ENCODE results near the gene UHRF2.
"Not testable (repeated sequence)": the region's sequence is repeated elsewhere in the genome, so short reads cannot be mapped to it uniquely, and the experiment has no call there.

Gene UHRF2

GRCh38 chr9:6489099-6489498, 76.1 kb downstream of the UHRF2 start:
- DNase-seq (ENCODE audit: low read depth): no peak

GRCh38 chr9:6490863-6491262, 77.9 kb downstream of the UHRF2 start:
- DNase-seq (ENCODE audit: low read depth): no peak

- no peak for DNase-seq (ENCODE audit: low read depth)
Measured at GRCh38 chr9:6495466-6495865, 82.5 kb downstream of the UHRF2 start.

GRCh38 chr9:6498982-6499381, 86.0 kb downstream of the UHRF2 start:
- DNase-seq (ENCODE audit: low read depth): no peak

DNA sequence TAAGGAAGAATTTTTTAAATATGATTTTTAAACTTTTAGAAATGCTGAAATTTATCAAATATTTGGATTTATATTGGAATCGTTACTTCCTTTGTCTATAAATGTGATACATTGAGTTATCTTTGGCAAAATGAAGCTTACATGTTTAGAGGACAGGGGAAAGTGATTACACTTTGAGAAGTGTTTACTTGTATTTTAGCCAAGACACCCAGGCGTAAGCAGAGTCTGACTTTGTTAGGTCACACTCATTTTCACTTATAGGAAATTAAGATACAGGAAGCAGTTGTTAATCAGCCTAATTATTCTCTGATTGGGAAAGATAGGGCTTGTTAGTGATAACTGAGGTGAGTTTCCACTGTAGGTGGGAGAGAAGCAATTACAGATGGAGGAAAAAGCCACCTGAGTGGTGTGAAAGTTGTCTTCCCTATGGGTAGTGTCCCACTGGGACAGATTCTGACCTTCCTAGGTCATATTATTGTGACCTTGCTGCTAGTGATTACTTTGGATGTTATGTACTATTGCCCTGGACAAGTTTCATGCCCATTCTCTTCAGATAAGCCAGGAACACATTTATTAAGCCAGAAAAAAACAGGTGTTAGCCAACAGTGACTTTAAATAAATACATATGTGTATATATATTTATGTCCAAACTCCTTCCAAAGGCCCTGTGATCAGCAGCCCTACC, 88.7 kb downstream of the UHRF2 start:
- no peak for DNase-seq (ENCODE audit: low read depth)

GRCh38 chr9:6502399-6502798, 89.4 kb downstream of the UHRF2 start:
- DNase-seq (ENCODE audit: low read depth): no peak

- DNase-seq (ENCODE audit: low read depth): no peak
Measured at GRCh38 chr9:6506571-6506970, 93.6 kb downstream of the UHRF2 start.

GRCh38 chr9:6512085-6512657, 99.2 kb downstream of the UHRF2 start:
- DNase-seq (ENCODE audit: low read depth): no peak

- no peak for DNase-seq (ENCODE audit: low read depth)
Measured at GRCh38 chr9:6522263-6522662, 109.3 kb downstream of the UHRF2 start.

DNA sequence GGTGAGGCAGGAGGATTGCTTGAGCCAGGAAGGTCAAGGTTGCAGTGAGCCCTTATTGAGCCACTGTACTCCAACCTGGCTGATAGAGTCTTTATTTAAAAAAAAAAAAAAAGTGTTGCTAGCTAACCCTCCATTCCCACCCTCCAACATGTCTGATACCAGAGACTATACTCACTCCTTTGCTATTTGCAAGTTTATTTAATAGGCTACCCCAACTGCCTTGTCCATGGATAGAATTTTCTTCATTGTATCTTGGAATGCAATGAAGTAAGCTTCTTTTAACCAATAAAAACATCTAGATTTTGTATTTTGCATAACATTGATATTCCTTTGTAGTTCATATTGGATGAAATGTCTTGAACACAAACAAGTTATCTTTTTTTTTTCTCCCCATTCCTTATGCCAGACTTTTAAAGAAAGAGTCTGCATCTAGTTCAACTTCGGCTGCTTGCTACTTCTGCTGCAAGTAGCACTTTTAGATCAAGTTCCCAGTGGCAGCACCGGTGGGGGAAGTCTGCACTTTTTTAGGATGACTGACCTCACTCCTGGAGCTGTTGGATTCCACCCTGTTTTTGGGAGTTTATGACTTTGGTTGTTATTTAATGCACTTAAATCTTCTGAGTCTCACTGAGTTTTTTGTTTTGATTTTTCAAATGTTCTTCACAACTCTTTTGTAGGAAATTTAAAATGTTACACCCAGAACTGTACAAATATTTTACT, 112.5 kb downstream of the UHRF2 start:
- no peak for DNase-seq (ENCODE audit: low read depth)

DNA sequence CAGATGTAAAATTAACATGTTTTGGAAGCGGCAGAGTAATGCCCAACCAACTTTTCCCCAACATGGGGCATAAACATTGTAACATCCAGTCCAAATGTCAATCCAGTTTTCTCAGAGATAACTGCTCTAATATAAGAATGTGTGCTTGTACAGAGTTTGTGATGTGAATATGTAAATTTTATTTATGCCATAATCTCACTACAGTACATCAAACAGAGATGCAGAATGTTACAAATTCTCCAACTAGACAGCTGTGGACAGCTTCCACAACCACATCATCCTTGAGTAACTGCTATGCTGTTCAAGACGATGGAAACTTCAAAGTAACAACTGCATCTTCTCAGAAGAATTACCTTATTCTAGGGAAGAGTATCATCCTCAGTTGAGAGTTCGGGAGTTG, 122.6 kb downstream of the UHRF2 start:
- DNase-seq (ENCODE audit: low read depth): no peak

DNA sequence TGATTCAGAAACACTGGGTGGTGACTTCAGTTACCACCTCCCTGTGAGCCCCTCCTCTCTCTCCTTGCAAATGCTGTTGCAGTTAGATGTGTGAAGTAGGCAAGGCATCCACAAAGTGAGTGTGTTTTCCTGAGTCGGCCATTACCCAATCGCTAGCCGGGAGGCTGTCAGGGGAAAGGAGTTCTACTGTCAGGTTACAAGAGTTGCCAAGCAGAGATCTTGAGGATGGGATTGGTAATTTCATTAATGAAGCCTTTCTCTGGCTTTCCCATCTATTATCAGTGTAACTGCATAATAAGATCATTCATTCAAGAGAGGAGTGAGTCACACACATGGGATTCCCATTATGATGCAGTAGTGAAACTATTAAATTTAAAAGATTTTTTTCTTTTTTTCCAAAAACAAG, 125.7 kb downstream of the UHRF2 start:
- no peak for DNase-seq (ENCODE audit: low read depth)

DNA sequence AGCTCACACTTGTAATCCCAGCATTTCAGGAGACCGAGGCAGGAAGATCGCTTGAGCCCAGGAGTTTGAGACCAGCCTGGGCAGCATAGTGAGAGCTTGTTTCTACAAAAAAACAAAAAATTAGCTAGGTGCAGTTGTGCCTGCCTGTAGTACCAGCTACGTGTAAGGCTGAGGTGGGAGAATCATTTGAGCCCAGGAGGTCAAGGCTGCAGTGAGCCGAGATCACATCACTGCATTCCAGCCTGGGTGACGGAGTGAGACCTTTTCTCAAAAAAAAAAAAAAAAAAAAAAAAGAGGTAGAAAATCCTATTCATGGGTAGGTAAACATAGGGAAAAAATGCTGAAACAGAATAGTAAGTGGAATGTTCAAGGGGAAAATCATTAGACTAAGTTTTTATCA, 129.6 kb downstream of the UHRF2 start:
- not testable (repeated sequence) for DNase-seq (ENCODE audit: low read depth)

GRCh38 chr9:6543204-6543603, 130.2 kb downstream of the UHRF2 start:
- DNase-seq (ENCODE audit: low read depth): no peak

DNA sequence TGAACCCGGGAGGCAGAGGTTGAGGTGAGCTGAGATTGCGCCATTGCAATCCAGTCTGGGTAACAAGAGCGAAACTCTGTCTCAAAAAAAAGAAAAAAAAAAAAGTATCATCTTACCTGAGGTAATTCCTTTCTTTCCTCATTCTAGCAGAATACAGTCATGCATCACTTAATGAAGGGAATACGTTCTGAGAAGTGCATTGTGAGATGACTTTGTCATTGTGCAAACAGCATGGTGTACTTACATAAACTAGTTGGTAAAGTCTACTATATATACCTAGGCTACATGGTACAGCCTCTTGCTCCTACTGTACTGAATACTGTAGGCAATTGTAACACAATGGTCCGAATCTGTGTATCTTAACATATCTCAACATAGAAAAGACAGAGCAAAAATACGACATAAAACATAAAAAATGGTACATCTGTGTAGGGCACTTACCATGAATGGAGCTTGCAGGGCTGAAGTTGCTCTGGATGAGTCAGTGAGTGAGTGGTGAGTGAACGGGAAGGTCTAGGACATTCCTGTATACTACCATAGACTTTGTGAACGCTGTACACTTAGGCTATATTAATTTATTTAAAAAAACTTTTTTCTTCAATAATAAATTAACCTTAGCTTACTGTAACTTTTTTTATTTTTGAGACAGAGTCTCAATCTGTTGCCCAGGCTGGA, 132.2 kb downstream of the UHRF2 start:
- DNase-seq (ENCODE audit: low read depth): no peak

- DNase-seq (ENCODE audit: low read depth): no peak
Measured at GRCh38 chr9:6549106-6549800, 136.3 kb downstream of the UHRF2 start.

DNA sequence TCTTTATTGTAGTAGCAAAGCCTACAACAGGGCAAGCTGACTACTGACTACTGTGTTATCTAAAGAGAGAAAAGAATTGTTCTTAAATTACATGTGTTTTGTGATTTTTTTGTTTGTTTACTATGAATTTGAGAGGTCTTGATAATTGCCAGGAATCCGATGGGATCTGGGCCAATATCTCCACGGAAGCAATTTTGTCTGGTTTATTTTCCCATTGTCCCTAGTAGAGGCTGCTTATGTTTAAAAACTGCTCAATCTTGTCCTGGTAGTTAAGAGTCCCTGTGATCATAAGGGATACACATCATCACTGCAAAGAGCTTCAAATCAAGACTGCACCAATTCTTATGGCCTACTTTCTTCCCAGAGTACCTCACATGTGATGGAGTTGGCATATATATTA, 138.1 kb downstream of the UHRF2 start:
- DNase-seq (ENCODE audit: low read depth): no peak

DNA sequence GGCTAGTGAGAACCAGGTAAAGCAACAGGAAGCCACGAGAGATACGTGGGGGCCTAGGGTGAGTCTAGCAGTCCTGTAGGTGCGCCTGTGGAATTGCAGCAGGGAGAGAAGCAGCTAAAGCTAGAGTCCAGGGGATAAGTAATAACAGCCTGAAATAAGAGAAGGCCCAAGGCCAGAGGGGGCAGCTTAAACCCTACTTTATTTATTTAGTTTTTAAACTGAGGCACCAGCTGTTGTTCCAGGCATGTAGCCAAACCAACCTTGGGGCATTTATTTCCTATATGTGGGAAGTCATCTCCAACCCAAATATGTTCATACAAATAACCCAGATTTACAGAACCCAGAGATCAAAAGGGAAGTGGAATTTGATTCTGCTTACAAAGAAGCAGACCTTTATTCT, 139.0 kb downstream of the UHRF2 start:
- DNase-seq (ENCODE audit: low read depth): no peak

DNA sequence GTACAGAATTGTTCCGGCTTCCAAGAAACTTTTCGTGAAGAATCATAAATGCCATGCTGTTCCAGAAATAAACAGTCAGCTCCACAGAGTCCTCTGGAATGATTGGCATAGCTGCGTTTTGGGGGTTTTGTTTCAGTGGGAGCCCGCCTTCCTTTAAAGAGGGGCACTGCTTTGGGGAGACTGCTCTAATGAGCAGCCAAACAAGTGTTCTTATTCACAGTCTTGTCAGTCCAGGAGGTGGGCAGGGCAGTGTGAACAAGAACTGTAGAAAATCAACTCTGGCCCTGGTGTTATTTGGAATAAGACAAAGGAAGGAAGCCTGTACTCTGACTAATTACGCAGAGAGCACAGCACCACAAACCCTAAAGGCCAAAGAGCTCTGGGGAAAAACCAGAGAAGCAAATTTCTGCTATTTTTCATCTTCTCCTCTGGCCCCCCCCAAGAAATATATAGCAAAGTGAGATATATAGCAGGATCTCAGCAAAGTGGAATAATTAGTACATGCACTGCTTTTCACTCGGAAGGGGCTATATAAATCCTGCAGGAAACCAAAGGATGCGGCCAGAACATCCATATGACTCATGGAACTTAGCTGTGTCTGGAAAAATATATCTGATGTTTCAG, 139.6 kb downstream of the UHRF2 start:
- no peak for DNase-seq (ENCODE audit: low read depth)

DNA sequence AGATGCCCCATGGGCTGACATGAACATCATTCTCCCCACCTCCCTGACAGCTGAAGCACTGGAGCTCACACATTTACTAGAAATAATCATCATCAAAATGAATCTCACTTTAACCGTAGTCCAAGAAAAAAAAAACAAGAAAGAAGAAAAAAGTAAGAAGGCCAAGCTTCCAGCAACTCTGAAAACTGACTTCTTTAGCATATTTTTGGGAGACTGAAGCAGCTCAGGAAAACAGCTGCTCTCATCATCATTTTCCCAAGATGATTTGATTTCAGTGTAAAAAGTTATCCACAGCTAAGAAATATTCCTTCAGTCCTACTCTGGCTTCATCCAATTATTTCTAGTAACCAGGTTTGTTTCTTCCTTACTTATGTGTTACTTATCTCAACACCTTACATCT, 140.9 kb downstream of the UHRF2 start:
- DNase-seq (ENCODE audit: low read depth): no peak
